Lower leg skin (tissue), 4 donors: ENCODE measurements around the gene SF3A1. TPM values are rescaled to one million over a fixed set of nuclear protein-coding genes. Genes with fewer than 3 reads are reported as not detected.

Experiments used
- DNase-seq, 2 donors: peaks; one replicate each; pipeline ENCODE4 v3.0.0-alpha.2; 2019; ENCODE audit warnings: low spot score in 2 of 2
- H3K4me3 ChIP-seq: fragments of 200-600 bp; sonication (generic); 2 replicates; pipeline ENCODE4 v1.5.1; 2017; ENCODE audit warnings: mild to moderate bottlenecking, low read depth; ENCODE audit not compliant: poor library complexity, severe bottlenecking
- CTCF ChIP-seq, 3 donors: fragments of 450-650 bp; IDR thresholded peaks; one replicate each; pipeline ENCODE4 v1.5.1; 2016; ENCODE audit warnings: antibody characterized with exemption in 3 of 3, mild to moderate bottlenecking in 3 of 3, moderate library complexity in 2 of 3
- POLR2A ChIP-seq, 2 donors: fragments of 450-650 bp; IDR thresholded peaks; one replicate each; pipeline ENCODE4 v1.6.1; 2016 to 2017; ENCODE audit warnings: antibody characterized with exemption in 2 of 2, mild to moderate bottlenecking in 1 of 2, moderate library complexity in 1 of 2
- WGBS, 2 donors: methylation state at CpG; one replicate each; pipeline ENCODE4 v1.1.5; 2018; 5-methylcytosine and 5-hydroxymethylcytosine counted together
- intact Hi-C: fragments of 100-400 bp; cut with DNase I; formaldehyde crosslinking; loops from one replicate; pipeline ENCODE4 v1.15.0; 2023; ENCODE audit warnings: low total_unique reads
- total RNA-seq, 4 donors: library from RNA; depleted of rRNA; stranded (reverse); fragments of >200 nt; gene quantifications; one replicate each; pipeline ENCODE4 v1.1.0, GENCODE V29; 2016

The SF3A1 gene
- total RNA-seq, 4 donors from 2014 or later = 72.4 to 169 (median 114) TPM

GRCh38 chr22:30321461-30321860 is 35.2 kb downstream of the SF3A1 start:
- no peak overlapping the region for H3K4me3 ChIP-seq
- WGBS, 2 donors = 72 to 76% methylated on average over 2 of the region's 2 CpGs
- no peak for TF ChIP-seq CTCF (IDR thresholded peaks at IDR 0.05)
- TF ChIP-seq POLR2A (IDR thresholded peaks at IDR 0.05) = no peak
- no peak for DNase-seq
- intact Hi-C loops = no loop called here

- no peak for TF ChIP-seq CTCF (IDR thresholded peaks at IDR 0.05)
- TF ChIP-seq POLR2A (IDR thresholded peaks at IDR 0.05) = no peak
- DNase-seq = no peak
- intact Hi-C loops = no loop called here
- WGBS, 2 donors = 88 to 97% methylated on average over 3 of the region's 3 CpGs
- no peak overlapping the region for H3K4me3 ChIP-seq
Measured at GRCh38 chr22:30320021-30320556, 36.6 kb downstream of the SF3A1 start.

- WGBS, 2 donors = 73 to 75% methylated on average over 7 of the region's 7 CpGs
- intact Hi-C loops = no loop called here
- no peak for DNase-seq
- TF ChIP-seq POLR2A (IDR thresholded peaks at IDR 0.05) (no peak), CTCF (IDR thresholded peaks at IDR 0.05) (no peak)
- no peak overlapping the region for H3K4me3 ChIP-seq
Measured at GRCh38 chr22:30318799-30319419, 37.8 kb downstream of the SF3A1 start.

GRCh38 chr22:30317778-30318177 is 38.9 kb downstream of the SF3A1 start:
- 89 to 100% methylated on average over 1 of the region's 1 CpG for WGBS, 2 donors
- intact Hi-C loops = no loop called here
- no peak for DNase-seq
- no peak overlapping the region for H3K4me3 ChIP-seq
- TF ChIP-seq CTCF (IDR thresholded peaks at IDR 0.05) = no peak
- TF ChIP-seq POLR2A (IDR thresholded peaks at IDR 0.05) = no peak

GRCh38 chr22:30315962-30316576 is 40.6 kb downstream of the SF3A1 start:
- no peak for DNase-seq
- no peak for TF ChIP-seq POLR2A (IDR thresholded peaks at IDR 0.05)
- no peak for TF ChIP-seq CTCF (IDR thresholded peaks at IDR 0.05)
- intact Hi-C loops = no loop called here
- H3K4me3 ChIP-seq = no peak overlapping the region
- 83 to 92% methylated on average over 2 of the region's 2 CpGs for WGBS, 2 donors
